Loucy (cell line): ENCODE measurements around the gene FCGBP.

Source experiments
- H2AFZ ChIP-seq: fragments of 200-600 bp; sonication (generic); 2 replicates; pipeline ENCODE4 v1.6.0; 2016; ENCODE audit warnings: antibody characterized with exemption, mild to moderate bottlenecking, low read length, moderate library complexity
- H3F3A ChIP-seq: fragments of 200-600 bp; 2 replicates; pipeline ENCODE4 v1.6.0; 2016; ENCODE audit warnings: antibody characterized with exemption, low read depth, mild to moderate bottlenecking
- H3K27me3 ChIP-seq: fragments of 200-600 bp; sonication (generic); 2 replicates; pipeline ENCODE4 v1.6.1; 2014; ENCODE audit warnings: low read length, mild to moderate bottlenecking; ENCODE audit not compliant: insufficient read depth, poor library complexity, severe bottlenecking
- H3K36me3 ChIP-seq: fragments of 200-600 bp; sonication (generic); 2 replicates; pipeline ENCODE4 v1.6.1; 2016; ENCODE audit warnings: low read length; ENCODE audit not compliant: insufficient read depth
- H3K4me1 ChIP-seq: fragments of 200-600 bp; sonication (generic); 2 replicates; pipeline ENCODE4 v1.5.1; 2014; ENCODE audit warnings: low read length, mild to moderate bottlenecking; ENCODE audit not compliant: insufficient read depth, poor library complexity, severe bottlenecking
- H3K4me2 ChIP-seq: fragments of 200-600 bp; sonication (generic); 2 replicates; pipeline ENCODE4 v1.6.0; 2014; ENCODE audit warnings: antibody characterized with exemption, low read length, low read depth, mild to moderate bottlenecking; ENCODE audit not compliant: poor library complexity, severe bottlenecking
- H3K4me3 ChIP-seq: fragments of 200-600 bp; sonication (generic); 2 replicates; pipeline ENCODE4 v1.5.1; 2014; ENCODE audit warnings: low read length, mild to moderate bottlenecking, mixed read lengths; ENCODE audit not compliant: poor library complexity, severe bottlenecking
- H3K79me2 ChIP-seq: fragments of 200-600 bp; sonication (generic); 2 replicates; pipeline ENCODE4 v1.6.1; 2014; ENCODE audit warnings: low read length; ENCODE audit not compliant: insufficient read depth
- H3K9ac ChIP-seq: fragments of 200-600 bp; sonication (generic); 2 replicates; pipeline ENCODE4 v1.6.0; 2014; ENCODE audit warnings: mild to moderate bottlenecking, low read depth, low read length, moderate library complexity; ENCODE audit not compliant: poor library complexity, severe bottlenecking
- H3K9me2 ChIP-seq: fragments of 200-600 bp; sonication (generic); replicated peaks from 2 replicates; pipeline ENCODE4 v1.6.1; 2016; ENCODE audit warnings: low read depth, low read length, mixed read lengths
- H3K9me3 ChIP-seq: fragments of 200-600 bp; sonication (generic); 2 replicates; pipeline ENCODE4 v1.6.1; 2014; ENCODE audit warnings: mild to moderate bottlenecking, antibody characterized with exemption, low read length, low read depth; ENCODE audit not compliant: insufficient read depth
- H4K20me1 ChIP-seq: fragments of 200-600 bp; sonication (generic); 2 replicates; pipeline ENCODE4 v1.6.0; 2014; ENCODE audit warnings: antibody characterized with exemption, low read length, mild to moderate bottlenecking; ENCODE audit not compliant: insufficient read depth, poor library complexity, severe bottlenecking
- CTCF ChIP-seq: fragments of 200-600 bp; sonication (generic); conservative IDR thresholded peaks from 2 replicates; pipeline ENCODE4 v1.5.1; 2014; ENCODE audit warnings: mild to moderate bottlenecking, antibody characterized with exemption, low read length
- EZH2phosphoT487 ChIP-seq: fragments of 200-600 bp; IDR thresholded peaks from 2 replicates; pipeline ENCODE4 v1.6.1; 2018; ENCODE audit warnings: antibody characterized with exemption, mild to moderate bottlenecking, moderate library complexity, borderline replicate concordance

FCGBP gene

GRCh38 chr19:39913682-39914333, 20.6 kb downstream of the FCGBP start:
- Histone ChIP-seq H3F3A (no peaks in the 10 kb centered on the region), H3K4me3 (no peak overlapping the region), H3K9me3 (no peaks in the 10 kb centered on the region), H3K9me2 (no peaks in the 10 kb centered on the region), H3K4me2 (no peak overlapping the region), H3K9ac (no peak overlapping the region), H3K36me3 (no peaks in the 10 kb centered on the region), H3K27me3 (no peaks in the 10 kb centered on the region), H2AFZ (no peak overlapping the region), H3K4me1 (no peaks in the 10 kb centered on the region), H4K20me1 (no peaks in the 10 kb centered on the region), H3K79me2 (no peaks in the 10 kb centered on the region)
- no peak for TF ChIP-seq EZH2phosphoT487

GRCh38 chr19:39908803-39909202, 25.6 kb downstream of the FCGBP start:
- no peaks in the 10 kb centered on the region for H3K9me3 ChIP-seq
- no peaks in the 10 kb centered on the region for H3K27me3 ChIP-seq
- no peak overlapping the region for H2AFZ ChIP-seq
- no peaks in the 10 kb centered on the region for H3K36me3 ChIP-seq
- H3K4me2 ChIP-seq: no peak overlapping the region
- H3K4me3 ChIP-seq: no peak overlapping the region
- no peak overlapping the region for H3K9ac ChIP-seq
- H3K4me1 ChIP-seq: no peaks in the 10 kb centered on the region
- H3K79me2 ChIP-seq: no peaks in the 10 kb centered on the region
- H4K20me1 ChIP-seq: no peaks in the 10 kb centered on the region
- H3K9me2 ChIP-seq: no peaks in the 10 kb centered on the region
- no peaks in the 10 kb centered on the region for H3F3A ChIP-seq
- no peak for TF ChIP-seq EZH2phosphoT487
- TF ChIP-seq CTCF: no peak

- no peak for TF ChIP-seq EZH2phosphoT487
- no peak for TF ChIP-seq CTCF
- H3K36me3 ChIP-seq: no peaks in the 10 kb centered on the region
- H3K9ac ChIP-seq: no peak overlapping the region
- H3K4me3 ChIP-seq: no peak overlapping the region
- no peaks in the 10 kb centered on the region for H3K79me2 ChIP-seq
- H3K4me2 ChIP-seq: no peak overlapping the region
- no peaks in the 10 kb centered on the region for H3K4me1 ChIP-seq
- no peaks in the 10 kb centered on the region for H4K20me1 ChIP-seq
- no peaks in the 10 kb centered on the region for H3K9me2 ChIP-seq
- no peaks in the 10 kb centered on the region for H3K27me3 ChIP-seq
- H3F3A ChIP-seq: no peaks in the 10 kb centered on the region
- no peaks in the 10 kb centered on the region for H3K9me3 ChIP-seq
- H2AFZ ChIP-seq: no peak overlapping the region
These were observed 27.4 kb downstream of the FCGBP start for GRCh38 chr19:39906820-39907611.
